Choroid plexus epithelial cell (primary cell): ENCODE results near the gene TIRAP.

Experiments
- DNase-seq: peaks from one replicate; pipeline ENCODE4 v3.0.0-alpha.2; 2010; ENCODE audit warnings: low read depth
- H3K4me3 ChIP-seq: 2 replicates; pipeline ENCODE4 v1.5.1; 2011; ENCODE audit warnings: low read depth, mild to moderate bottlenecking, control low read depth, low read length, moderate library complexity
- CTCF ChIP-seq: conservative IDR thresholded peaks from 2 replicates; pipeline ENCODE4 v1.5.1; 2011; ENCODE audit warnings: low read depth, mild to moderate bottlenecking, control low read depth, inconsistent platforms, low read length, moderate library complexity

The TIRAP gene

GRCh38 chr11:126318574-126319373, 35.9 kb downstream of the TIRAP start:
- DNase-seq, result peak; percentile 94
- H3K4me3 ChIP-seq, result peak overlapping the region; percentile 6
- no peak for TF ChIP-seq CTCF

- DNase-seq, result no peak
- H3K4me3 ChIP-seq, result no peak overlapping the region
- no peak for TF ChIP-seq CTCF
Measured at GRCh38 chr11:126319374-126319740, 36.5 kb downstream of the TIRAP start.

- no peak for DNase-seq
- no peak overlapping the region for H3K4me3 ChIP-seq
- no peak for TF ChIP-seq CTCF
Measured at GRCh38 chr11:126322996-126323395, 40.1 kb downstream of the TIRAP start.

GRCh38 chr11:126327281-126328000, 44.5 kb downstream of the TIRAP start:
- no peak overlapping the region for H3K4me3 ChIP-seq
- DNase-seq, result no peak
- no peak for TF ChIP-seq CTCF

GRCh38 chr11:126328001-126328390, 45.1 kb downstream of the TIRAP start:
- DNase-seq, result no peak
- no peak overlapping the region for H3K4me3 ChIP-seq
- no peak for TF ChIP-seq CTCF

- TF ChIP-seq CTCF, result no peak
- no peak for DNase-seq
- no peak overlapping the region for H3K4me3 ChIP-seq
Measured at GRCh38 chr11:126328444-126328843, 45.6 kb downstream of the TIRAP start.
